HG02678 (cell line): ENCODE results near the gene GPX1.
"Not testable (repeated sequence)": the region's sequence is repeated elsewhere in the genome, so short reads cannot be mapped to it uniquely, and the experiment has no call there.

ENCODE experiments used
- ATAC-seq: cut with Tn5 transposase; IDR thresholded peaks from one replicate; pipeline ENCODE4 v1.9.1; 2021; ENCODE audit warnings: mild to moderate bottlenecking, moderate library complexity; ENCODE audit not compliant: unreplicated experiment

The GPX1 gene

DNA sequence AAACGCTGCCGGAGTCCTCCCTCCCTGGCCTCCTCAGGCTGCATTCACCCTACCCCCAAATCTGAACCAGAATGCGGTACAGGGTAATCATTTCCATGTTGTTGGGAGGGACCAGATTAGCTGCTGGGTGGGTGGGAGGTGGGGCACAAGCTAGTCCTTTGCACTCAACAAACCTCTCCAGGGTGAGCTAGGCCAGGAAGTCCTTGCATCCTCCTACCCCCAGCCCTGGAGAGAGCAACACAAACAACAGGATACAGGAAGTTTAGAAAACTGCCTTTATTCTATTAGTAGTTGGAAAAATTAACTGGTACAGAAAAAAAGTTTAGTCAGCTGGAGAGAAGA, 702 bp upstream of the GPX1 start:
- no peak for ATAC-seq

DNA sequence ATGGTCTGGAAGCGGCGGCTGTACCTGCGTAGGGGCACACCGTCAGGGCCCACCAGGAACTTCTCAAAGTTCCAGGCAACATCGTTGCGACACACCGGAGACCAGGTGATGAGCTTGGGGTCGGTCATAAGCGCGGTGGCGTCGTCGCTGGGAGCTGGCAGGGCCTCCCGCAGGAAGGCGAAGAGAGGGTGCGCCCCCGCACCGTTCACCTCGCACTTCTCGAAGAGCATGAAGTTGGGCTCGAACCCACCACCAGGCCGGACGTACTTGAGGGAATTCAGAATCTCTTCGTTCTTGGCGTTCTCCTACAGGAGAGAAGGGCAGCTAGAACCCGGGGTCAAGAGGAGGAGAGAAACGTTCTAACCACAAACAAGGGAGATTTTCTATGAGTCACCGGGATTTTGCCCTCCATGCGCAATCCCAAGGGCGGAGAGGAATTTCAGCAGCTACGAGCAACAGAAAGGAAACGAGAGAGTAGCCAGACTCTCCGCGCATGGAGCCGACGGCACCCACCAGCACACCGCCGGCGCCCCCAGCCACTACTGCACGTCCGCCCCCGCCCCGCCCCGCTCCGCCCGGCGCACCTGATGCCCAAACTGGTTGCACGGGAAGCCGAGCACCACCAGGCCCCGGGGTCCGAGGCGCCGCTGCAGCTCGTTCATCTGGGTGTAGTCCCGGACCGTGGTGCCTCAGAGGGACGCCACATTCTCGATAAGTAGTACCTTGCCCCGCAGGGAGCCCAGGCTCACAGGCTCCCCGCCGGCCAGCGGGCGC, 523 bp downstream of the GPX1 start:
- not testable (repeated sequence) for ATAC-seq

DNA sequence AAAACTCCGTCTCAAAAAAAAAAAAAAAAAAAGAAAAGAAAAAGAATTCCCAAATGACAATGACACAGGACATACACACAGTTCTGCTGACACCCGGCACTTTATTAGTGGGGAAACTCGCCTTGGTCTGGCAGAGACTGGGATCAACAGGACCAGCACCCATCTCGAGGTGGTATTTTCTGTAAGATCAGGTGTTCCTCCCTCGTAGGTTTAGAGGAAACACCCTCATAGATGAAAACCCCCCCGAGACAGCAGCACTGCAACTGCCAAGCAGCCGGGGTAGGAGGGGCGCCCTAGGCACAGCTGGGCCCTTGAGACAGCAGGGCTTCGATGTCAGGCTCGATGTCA, 1.1 kb downstream of the GPX1 start:
- not testable (repeated sequence) for ATAC-seq

DNA sequence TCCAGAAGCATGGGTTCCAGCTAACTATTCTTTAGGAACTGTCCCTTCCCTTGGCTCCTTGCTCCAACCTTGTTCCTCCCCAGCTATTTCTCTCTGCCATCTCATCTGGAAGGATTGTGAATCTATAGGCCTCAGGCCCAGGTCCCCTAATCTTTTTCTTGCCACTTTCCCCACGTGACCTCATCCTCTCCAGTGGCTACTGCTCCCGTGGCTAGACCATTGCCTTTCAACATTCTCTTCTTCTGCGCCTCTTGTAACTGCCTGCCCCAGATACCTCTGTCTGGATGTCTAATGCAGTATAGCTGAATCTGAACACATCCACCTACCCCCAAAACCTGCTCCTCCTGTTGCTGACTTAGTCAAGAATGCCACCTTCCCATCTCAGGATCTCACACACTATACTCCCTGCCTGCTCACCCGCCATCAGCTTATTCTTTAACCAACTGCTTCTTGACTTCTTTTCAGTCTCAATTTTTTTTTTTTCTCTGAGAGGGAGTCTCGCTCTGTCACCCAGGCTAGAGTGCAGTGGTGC, 5.2 kb downstream of the GPX1 start:
- ATAC-seq, result no peak

DNA sequence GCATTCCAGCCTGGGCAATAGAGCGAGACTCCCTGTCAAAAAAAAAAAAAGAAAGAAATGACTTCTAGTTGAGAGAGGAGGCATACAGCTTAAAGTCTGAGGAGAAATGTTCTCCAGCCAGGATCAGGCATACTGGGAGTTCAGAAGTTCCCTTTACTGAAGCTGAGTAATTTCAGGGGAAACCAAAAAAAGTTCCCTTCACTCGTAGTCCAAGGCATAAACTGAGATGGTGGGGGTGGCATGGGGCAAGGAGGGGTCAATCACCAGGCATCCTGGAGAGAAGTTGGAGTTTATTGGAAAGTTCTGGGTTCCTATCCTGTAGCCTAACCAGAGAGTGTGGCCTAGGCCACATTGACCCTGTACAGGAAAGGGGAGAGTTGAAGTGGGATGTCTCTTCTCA, 5.9 kb downstream of the GPX1 start:
- no peak for ATAC-seq

DNA sequence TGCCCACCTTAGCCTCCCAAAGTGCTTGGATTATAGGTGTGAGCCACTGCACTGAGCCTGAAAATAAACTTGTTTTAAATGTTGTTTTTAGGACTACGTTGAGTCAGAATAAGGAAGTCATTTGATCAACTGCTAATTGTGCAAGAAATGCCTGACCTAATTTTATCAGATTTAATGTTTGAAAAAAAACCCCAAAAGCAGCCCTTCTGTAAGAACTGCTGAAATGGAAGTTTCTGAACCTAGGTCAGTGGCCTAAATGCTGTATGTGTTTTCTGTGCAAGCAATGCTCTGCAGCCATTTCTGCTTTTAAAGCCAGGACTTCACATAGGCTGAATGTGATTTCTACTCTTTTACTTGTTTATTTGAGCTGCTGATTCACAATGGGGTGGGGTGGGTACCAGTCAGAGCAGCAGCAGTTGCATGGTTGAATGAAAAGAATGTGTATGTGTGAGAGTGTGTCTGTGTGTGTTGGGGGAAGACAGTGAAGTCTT, 6.6 kb downstream of the GPX1 start:
- ATAC-seq, result no peak

DNA sequence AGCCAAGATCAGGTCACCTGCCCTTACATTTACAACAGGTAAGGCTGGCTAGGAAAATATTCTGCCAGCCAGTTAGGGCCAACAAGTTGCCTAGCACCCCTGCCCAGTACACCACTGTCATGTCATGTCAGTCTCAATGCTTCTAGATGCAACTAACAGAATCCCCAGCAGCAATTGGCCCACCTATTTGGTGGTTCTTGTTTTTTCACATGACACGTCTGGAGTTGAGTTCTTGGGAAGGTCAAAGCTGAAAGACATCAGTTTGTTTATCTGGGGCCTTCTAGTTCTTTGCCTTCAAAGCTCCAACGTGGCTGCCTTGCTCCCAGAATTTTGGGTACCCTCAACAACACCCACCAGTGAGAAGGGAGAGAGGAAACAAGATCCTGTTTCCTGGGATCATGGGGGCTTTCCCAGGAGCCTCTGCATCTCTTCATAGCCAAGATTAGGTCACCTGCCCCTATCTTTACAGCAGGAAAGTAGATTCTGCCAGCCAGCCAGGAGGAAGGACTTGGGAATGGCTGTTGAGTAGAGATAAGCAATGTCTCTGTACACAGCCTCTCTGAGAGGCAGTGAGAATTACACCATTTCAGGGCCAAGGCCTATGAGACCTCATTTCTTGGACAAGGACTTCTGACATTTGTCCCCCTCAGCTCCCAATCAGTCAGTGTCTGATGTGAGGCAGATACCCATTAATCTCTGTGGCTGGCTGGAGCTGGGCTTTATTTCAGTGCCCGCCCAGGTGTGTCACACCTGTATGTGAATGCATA, 8.6 kb downstream of the GPX1 start:
- no peak for ATAC-seq

DNA sequence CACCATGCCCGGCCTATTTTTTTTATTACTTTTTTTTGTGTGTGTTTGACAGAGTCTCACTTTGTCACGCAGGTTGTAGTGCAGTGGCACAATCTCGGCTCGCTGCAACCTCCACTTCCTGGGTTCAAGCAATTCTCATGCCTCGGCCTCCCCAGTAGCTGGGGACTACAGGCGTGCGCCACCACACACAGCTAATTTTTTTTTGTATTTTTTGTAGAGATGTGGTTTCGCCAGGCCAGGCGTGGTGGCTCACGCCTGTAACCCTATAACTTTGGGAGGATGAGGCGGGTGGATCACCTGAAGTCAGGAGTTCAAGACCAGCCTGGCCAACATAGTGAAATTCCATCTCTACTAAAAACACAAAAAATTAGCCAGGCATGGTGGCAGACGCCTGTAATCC, 9.8 kb downstream of the GPX1 start:
- not testable (repeated sequence) for ATAC-seq

DNA sequence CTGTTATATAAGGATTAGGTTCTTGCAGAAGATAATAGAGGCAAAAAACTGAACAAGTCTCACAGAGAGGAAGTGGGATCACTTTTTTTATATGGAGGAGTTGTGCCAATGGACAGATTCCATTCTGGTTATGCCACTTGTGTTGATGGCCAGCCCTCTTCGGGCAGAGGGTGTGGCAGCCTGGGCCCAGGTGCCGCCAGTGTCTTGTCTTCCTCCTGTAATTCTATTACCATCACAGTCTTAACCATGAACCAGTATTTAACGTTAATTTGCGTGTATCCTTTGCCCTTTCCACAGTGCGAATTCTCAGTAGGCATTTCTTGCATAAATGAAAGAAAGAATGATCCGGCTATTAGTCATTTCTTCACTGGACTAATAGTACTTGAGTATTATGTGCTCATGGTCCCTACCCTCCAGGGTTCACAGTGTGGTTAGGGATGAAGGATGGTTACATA, 11.3 kb downstream of the GPX1 start:
- ATAC-seq, result no peak

DNA sequence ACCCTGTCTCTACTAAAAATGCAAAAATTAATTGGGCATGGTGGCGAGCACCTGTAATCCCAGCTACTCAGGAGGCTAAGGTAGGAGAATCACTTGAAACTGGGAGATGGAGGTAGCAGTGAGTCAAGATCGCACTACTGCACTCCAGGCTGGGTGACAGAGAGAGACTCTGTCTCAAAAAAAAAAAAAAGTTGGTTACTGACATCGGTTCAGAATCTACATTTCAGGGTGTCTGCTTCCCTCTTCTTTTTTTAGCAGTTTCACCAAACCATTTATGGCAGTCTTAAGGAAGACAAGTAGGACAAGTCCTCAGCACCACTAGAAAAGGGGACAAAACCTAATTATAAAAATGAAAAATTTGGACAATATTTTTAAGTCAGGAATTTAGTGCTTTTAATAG, 15.0 kb downstream of the GPX1 start:
- no peak for ATAC-seq

DNA sequence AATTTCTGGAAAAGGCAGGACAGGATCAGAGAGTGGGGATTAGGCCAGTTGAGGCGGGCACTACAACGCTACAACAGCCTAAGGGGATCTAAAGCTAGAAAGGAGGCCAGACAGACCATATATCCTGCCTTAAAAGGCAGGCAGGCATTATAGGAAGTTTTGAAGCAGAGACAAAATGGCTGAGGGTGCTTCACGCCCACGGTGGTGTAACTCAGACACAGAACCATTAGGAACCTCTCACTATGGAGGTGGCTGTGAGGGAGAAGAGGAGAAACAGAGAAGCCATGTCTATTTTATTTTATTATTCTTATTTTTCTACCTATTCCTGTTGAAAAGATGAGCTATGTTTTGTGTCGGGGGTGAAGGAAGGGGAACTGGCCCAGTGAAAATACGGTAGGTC, 16.2 kb downstream of the GPX1 start:
- ATAC-seq, result no peak

DNA sequence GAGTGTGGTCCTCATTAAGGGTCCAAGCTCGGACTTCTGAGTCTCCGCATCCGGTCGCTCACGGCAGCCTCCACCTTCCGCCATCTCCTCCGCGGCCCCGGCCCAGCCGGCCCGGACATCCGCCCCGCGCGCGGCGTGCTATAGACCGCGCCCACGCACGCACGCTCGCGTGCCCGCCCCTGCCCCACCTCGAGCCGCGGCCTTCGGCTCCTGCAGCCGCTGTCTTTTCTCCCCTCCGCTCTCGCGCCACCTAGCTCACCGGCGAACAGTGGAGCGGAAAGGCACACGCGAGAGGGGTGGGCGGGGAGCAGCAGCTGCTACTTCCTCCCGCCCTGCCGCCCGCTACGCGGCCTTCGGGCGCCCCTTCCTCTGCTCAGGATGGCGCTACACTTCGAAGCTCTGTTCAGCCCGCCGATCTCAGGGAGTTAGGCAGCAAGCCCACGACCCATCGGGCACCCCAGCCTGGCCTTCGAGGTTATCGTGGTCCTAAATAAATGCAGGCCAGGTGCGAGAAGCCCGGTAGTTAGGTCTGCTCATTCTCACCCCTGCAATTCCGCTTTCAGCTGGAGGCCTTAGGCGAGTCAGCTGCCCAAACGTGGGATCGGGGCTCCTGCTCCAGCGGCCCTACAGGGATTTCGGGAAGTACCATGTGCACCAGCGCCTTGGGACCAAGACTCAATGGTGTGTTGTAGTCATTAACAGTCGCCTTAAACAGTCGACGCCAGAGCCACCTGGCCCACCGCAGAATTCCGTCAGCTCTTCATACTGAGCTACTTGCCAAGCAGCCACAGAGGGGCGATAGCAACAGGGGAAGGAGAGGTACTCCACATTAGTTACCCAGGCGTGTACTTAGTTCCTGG, 18.0 kb downstream of the GPX1 start, which contains the start of gene USP4:
TSS of gene USP4 (minus strand) at position 113 of the 860 bp plus-strand sequence. CDS start at position 84, 29 bp downstream.
- ATAC-seq, result peak; percentile 84

DNA sequence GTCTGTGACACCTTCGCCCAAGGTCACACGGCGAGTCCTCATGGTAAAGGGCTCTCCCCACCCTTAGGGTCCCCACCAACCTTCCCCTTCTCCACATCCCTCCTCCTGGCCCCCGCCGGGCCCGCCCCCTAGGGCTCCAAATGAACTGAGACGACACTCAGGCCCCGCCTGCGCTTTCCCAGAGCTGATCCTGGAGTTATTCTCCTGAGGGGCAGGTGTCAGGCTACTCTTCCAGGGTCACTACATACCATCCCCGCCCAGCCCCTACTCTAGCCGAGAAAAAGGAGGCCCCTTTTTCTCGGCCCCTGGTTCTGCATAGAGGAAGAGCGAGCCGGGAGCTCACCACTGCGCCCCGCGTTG, 18.6 kb downstream of the GPX1 start:
- no peak for ATAC-seq

DNA sequence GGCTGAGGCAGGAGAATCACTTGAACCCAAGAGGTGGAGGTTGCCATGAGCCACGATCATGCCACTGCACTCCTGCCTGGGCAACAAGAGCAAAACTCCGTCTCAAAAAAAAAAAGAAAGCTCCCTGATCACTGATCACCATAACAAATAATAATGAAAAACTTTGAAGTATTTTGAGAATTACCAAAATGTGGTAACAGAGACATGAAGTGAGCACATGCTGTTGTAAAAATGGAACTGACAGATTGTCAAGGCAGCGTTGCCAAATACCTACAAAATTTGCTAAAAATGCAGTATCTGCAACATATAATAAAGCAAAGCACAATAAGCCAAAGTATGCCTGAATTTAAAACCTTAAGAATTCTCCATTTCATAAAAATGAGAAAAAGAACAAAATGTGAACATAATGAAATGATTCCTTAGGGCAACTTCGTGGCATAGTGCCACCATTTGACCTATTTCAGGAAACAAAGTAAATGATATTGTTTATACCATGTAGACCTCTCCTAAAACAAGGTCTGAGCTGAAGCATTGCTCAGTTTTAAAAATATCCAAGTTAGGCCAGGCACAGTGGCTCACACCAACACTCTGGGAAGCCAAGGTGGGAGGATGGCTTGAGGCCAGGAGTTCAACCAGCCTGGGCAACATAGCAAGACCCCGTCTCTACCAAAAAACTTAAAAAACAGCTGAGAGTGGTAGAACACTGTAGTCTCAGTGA, 24.1 kb downstream of the GPX1 start:
- ATAC-seq, result no peak

DNA sequence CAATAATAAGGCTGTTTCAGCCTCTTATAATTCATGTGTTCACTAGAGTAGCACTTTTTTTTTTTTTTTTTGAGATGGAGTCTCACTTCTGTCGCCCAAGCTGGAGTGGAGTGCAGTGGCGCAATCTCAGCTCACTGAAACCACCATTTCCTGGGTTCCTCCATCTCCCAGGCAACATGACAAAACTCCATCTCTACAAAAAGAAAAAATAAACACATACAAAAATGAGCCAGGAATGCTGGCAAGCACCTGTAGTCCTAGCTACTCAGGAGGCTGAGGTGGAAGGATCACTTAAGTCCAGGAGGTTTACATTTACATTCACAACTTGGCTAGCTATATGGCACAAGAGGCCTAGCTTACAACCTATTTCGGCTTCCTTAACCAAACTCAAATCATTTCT, 25.1 kb downstream of the GPX1 start:
- no peak for ATAC-seq

DNA sequence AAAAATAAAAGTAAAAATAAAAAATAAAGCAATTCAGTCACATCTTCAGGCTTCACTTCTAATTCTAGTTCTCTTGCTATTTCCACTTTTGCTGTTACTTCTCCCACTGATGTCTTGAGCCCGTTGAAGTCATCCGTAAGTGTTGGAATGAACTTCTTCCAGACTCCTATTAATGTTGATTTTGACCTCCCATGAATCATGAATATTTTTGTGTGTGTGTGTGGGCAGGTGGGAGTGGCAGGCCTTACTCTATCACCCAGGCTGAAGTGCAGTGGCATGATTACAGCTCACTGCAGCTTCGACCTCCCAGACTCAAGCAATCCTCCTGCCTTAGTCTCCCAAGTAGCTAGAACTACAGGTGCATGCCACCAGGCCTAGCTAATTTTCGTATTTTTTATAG, 29.0 kb downstream of the GPX1 start:
- ATAC-seq, result no peak

DNA sequence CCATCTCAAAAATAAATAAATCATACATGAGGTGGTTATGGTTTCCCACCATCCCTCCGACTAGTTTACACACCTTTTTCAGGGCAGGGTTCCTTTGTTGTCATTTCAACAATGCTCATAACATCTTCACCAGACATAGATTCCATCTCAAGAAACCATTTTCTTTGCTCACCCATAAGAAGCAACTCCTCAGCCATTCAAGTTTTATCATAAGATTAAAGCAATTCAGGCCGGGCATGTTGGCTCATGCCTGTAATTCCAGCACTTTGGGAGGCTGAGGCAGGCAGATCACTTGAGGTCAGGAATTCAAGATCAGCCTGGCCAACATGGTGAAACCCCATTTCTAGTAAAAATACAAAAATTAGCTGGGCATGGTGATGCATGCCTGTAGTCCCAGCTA, 29.8 kb downstream of the GPX1 start:
- not testable (repeated sequence) for ATAC-seq

DNA sequence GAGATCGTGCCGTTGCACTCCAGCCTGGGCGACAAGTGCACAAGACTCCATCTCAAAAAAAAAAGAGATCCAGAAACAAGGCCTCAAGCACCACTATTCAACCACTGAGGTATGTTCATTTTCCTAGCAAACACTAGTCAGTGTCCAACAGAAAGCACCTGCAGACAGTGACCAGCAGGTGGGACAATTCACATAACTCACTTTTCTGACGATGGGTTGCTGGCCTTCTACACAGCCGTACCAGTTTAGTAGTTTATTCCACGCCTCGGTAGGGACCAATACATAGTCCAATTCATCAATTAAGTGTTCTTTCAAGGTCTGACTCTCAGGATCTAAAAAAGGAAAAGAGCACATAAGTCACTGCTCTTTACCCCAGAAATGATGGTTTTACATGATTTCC, 30.7 kb downstream of the GPX1 start:
- ATAC-seq, result no peak

DNA sequence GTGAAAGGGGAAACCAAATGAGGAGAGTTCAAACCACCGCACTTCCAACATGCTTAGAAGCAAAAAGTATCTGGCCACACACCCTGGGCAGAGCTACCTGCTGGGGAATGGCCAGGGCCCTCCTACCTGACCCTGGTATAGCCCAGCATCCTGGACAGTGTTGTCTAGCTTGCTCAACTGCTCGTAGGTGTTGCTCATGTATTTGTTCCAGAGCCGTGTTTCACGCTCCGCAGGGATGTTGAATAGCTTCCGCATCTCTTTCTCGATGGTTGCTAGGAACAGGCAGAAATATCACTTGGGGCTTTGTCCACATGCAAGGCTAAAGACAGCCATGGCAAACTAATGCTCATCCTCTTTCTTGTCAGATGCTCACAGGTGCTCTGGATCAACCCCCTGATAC, 33.4 kb downstream of the GPX1 start:
- ATAC-seq, result no peak

DNA sequence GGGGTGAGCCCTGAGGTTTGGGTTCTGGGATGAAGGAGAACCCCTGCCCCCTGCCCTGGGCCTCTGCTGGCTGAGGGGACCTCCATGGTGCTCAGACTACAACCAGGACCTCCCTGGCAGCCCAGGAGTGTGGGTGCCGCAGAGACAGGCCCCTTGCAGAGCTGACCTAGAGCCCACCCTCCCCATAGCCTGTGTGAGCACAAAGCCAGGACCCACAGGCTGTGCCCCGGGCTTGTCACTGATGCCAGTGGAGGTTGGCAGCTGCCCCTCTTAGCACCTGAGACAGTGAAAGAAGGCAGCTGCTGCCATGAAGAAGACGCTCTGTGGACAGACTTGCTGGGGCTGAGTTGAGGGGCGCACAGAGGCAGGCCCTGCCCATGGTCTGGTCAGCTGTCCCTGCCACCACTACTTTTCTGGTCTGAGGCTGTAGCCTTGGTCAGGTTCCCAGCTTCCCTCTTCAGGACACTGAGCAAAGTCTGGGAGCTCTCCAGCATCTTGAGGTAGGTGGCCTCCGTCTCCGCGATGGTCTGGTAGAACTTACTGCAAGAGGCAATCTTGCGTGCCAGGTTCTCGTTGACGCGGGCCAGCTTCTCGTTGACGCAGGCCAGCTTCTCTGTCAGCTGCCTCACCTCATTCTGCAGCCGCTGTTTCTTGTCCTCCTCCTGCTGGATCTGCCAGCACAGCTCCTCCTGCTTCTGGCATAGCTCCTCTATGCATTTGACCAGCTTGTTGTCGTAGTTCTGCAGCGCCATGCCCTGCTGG, 41.3 kb downstream of the GPX1 start:
- ATAC-seq, result no peak
